HTR-8/SVneo (cell line): Measurements from ENCODE around the gene DENND1B.

Experiments
- DNase-seq: peaks from one replicate; pipeline ENCODE4 v3.0.0; 2011; ENCODE audit warnings: low spot score, mixed read lengths; ENCODE audit not compliant: insufficient read length
- FAIRE-seq: peaks from 2 replicates; lab custom pipeline; 2011; peaks lifted over from hg19 to GRCh38; lab: Jason Lieb, UNC

Gene DENND1B, protein sequence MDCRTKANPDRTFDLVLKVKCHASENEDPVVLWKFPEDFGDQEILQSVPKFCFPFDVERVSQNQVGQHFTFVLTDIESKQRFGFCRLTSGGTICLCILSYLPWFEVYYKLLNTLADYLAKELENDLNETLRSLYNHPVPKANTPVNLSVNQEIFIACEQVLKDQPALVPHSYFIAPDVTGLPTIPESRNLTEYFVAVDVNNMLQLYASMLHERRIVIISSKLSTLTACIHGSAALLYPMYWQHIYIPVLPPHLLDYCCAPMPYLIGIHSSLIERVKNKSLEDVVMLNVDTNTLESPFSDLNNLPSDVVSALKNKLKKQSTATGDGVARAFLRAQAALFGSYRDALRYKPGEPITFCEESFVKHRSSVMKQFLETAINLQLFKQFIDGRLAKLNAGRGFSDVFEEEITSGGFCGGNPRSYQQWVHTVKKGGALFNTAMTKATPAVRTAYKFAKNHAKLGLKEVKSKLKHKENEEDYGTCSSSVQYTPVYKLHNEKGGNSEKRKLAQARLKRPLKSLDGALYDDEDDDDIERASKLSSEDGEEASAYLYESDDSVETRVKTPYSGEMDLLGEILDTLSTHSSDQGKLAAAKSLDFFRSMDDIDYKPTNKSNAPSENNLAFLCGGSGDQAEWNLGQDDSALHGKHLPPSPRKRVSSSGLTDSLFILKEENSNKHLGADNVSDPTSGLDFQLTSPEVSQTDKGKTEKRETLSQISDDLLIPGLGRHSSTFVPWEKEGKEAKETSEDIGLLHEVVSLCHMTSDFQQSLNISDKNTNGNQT

DNA sequence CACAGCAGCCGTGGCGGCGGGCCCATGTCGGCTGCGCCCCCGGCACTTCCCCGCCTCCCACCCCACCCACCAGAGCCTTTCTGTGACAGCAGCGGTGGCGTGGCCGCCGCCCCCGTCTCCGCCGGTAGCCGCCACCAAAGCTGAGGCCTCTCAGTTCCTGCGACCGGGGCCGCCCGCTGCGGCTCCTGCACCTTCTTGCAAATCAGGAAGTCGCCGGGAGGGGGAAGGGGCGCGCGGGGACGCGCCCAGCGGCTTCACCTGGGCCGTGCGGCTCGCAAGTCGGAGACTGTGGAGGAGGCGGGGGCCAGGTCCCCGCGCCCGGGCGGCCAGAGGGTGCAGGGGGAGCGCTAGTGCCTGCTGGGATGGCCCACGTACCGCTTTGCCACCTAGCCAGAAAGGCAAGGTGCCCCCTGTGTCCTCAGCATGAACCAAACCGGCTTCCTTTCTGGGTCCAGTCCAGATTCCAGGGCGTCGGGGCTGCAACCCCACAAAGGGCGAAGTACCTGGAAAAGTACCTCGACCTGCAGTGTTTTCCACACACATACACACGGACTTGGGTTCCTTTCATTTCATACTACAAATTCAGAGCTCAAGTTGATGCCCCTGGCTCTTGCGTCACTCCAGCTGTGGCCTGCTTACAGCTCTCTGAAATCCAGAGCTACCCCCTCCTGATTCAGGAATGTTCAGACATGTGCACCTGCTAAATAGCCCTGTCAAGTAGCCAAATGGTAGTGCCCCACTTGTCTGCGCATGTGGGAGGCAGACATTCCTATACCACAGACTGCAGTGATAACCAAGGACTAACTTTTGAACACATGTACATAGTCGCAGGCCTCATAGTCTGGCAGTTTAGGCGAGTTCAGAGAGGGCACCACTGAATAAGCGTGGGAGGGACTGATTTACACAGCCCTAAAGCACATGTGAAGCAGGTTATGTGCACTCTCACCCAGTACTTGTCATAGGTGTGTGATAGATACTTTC is at the start of gene DENND1B:
Gene DENND1B, minus strand, starts transcription at position 199 of the 981 bp plus-strand sequence. CDS start 325 bp downstream, outside the sequence.
- no peak for FAIRE-seq
- peak; percentile 24 for DNase-seq

DNA sequence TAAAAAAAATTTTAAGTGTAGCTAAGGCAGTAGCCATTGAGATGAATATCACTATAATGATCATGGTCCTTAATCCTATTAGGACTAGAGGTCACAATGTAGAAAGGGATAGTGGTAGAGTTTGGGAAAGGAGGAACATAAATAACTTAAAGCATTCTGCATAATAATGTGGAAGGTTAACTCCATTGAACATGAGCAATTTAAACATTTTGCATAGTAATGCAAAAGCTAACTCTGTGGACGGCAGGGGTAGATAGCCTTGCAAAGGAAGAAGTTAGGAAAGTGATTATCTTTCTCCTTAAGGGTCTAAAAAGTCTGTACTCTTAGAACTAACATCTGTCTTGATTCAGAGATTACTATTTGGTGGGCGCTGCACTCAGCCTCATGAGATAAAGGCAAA is 39.0 kb upstream of the DENND1B start:
- no peak for FAIRE-seq
- no peak for DNase-seq

DNA sequence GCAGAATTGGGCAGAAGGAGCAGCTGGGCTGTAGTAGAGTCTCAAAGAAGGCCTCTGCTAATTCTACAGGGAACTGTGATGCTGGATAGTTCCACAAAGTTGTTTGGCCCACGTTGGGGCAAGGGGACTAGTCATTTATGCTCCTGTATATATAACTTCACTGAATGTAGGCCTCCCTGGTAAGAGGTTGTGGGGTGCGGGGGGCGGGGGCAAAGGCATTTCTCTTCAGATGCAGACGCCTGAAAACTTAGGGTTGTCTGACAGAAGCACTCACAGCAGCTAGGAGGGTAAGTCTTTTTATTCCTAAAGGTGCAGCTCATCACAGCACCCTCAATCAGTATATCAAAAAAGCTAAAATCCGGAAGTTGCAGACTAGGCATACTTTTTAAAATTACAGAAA is 38.5 kb upstream of the DENND1B start:
- FAIRE-seq (no peak), DNase-seq (no peak)

DNA sequence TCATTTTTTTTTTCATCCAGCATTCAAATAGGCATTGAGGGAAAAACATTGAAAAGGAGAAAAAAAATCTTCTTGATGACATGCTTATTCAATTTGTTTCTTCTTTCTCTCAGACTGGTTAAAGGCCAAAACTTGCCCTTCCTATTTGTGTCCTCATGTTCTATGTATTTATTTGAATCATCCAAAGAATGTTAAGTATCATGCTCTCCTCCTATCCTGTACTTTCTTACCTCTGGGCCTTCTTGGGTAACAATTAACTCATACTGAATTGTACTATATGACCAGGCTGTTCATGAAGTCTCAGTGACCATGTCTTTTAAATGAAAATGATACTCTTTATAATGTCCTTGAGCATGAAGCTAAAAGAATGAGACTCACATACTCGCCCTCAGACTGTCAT is 36.5 kb upstream of the DENND1B start:
- FAIRE-seq (no peak), DNase-seq (no peak)

DNA sequence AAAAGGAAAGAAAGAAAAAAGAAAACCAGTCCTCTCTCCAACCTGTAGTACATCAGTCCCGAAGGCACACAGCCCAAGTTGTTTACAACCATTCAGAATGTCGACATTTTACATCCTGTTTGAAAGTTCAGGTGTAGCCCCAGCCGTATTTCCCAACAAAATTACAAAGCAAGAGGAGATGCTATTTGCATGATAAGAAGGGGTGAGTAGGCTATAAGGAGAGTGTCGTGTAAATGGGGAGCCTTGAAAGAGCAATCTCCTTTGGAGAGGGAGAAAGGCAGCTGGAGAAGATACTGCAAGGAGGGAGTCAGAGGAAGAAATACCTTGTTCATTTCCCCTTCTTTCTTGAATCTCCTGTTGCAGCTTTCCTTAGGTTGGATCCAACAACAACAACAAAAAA is 35.5 kb upstream of the DENND1B start:
- no peak for DNase-seq
- no peak for FAIRE-seq

DNA sequence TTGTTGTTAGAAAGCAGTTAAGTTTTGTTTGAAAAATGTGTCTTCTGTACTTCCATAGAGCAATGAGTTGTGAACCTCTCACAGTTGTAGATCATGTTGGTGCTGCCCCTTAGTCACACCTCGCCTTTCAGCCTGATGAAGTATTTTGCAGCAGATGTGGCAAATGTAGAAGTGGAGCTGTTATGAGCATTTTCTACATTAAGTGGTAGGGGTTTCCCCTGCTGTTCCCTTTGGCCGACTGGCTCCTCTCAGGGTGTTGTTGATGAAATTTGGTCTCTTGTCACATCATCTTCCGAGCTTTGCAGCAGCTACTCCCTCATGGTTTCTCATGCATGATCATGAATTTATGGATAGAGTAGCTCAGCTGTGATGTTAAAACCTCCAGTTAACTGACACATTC is 33.6 kb upstream of the DENND1B start:
- FAIRE-seq (no peak), DNase-seq (no peak)

DNA sequence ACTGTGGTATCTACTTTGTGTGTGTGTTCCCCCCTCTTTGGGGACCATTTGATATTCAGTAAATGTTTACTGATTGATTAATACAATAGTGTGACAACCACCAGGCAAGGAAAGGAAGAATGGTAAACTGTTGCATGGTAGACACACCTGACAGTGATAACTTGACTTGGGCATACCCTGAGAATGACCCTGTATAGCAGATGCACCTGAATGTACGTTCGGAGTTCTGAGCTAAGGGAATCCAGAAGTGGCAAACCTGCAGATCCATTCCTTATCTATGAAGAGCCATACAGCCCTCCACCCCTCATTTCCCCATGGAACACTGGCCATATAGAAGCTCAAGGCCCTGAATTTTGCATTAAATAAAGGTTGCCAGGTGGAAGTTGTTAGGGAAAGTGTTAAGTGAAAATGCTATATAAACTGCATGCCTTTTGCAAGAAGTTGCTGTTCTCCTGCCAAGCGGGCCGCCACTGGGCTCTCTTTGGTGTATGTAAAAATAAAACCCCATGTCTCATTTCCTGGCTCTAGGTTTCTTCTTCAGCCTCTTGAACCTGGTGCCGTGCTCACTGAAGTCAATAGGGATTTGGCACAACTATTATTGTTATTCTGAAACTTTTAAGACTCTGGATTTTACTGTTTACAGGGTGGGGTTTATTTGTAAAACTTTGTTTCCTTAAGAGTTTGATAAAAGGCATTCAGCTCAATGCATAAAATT is 32.6 kb upstream of the DENND1B start:
- DNase-seq (no peak), FAIRE-seq (no peak)

DNA sequence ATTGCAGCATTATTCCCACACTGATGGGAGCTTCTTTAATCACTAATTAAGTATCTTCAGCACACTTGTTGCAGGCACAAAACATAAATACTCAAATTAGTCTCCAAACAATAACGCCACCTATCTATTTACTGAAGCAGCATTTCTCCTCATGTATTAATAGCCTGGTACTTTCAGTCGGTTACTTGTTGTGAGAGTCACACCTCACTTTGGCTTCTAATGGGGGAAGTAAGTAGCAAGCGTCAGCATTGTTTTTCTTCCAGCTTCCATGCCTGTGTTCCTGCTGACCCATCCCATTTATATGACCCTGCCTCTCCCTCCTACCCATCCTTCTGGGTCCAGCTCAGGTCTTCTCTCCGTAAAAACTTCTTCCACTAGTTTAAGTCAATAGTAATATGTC is 31.9 kb upstream of the DENND1B start:
- no peak for FAIRE-seq
- DNase-seq, result no peak

DNA sequence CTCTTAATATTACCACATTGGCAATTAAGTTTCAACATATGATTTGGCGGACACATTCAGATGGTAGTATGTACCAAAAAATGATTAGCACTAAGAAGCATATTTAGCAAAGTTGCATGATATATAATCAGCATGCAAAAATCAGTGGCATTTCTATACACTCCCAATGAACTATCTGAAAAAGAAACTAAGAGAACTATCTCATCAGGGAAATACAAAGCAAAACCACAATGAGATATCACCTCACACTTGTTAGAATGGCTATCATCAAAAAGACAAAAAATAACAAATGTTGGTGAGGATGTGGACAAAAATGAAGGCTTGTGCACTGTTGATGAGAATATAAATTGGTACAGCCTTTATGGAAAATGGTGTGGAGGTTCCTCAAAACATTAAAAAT is 31.4 kb upstream of the DENND1B start:
- FAIRE-seq (no peak), DNase-seq (no peak)

DNA sequence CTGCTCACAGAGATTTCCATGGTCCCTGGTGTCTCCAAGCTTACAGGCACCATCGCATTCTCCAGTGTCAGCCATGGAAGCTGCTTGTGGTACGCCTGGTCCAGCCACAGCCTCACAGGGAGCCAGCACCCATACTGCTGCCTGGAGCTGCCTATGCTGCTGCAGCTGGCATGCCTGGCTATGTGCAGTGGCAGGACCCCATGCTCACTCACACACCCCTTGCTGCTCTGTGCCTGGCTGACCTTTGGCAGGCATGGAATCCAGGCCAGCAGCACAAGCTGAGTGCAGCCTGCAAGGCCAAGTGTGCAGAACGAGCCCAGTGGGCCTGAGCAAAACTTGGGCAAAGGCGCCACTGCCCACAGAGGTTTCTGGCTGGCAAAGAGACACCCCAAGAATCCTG is 26.4 kb upstream of the DENND1B start:
- DNase-seq, result no peak
- FAIRE-seq, result no peak

DNA sequence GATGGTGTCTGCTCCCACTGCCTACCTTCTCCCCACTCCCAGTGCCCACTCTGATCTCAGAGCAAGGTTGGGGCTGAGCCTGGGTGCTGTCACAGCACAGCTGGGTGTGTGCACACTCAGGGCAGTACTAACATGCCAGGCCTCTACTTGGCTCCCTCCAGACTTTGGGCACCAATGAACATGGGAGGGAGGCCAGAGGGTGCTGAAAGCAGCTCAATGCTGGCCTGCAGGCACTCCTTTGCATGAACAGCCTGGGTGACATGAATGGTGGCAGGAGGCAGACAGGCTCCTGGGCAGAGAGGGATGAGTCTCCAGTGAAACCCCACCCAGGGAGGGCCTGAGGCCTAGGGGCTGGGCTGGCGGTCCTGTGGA is 25.8 kb upstream of the DENND1B start:
- DNase-seq (no peak), FAIRE-seq (no peak)

DNA sequence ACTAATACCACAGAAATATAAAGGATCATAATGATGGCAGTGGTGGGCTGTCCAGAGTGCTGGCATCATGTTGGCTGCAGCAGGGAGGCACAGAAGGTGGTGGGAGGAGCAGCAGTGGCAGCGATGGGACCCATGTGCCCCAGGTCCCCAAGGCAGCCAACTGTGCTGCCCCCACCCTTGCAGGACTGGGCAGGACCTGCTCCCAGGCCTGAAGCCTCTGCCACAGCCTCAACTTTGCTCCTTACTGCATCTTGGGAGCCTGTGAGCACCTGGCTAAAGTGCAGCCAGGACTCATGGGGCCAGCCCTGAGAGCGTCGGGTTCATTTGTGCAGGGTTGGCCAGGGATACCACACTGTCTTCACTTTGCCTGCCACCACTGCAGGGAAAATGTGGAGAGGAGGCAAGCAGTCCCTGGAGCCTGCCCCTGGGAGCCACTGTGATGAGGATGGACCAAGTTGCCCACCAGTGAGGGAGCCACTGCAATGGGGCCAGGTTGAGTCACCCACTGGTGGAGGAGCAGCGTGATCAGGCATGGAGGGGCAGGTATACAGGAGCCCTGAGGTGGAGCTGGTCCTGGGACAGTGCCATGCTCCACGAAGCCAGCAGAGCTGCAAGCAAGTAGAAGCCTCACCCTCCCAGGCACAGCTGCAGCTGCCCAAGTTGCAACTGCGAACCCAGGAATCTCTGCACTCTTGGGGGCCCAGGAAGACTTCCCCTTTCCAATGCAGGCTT is 25.3 kb upstream of the DENND1B start:
- no peak for DNase-seq
- FAIRE-seq, result no peak

DNA sequence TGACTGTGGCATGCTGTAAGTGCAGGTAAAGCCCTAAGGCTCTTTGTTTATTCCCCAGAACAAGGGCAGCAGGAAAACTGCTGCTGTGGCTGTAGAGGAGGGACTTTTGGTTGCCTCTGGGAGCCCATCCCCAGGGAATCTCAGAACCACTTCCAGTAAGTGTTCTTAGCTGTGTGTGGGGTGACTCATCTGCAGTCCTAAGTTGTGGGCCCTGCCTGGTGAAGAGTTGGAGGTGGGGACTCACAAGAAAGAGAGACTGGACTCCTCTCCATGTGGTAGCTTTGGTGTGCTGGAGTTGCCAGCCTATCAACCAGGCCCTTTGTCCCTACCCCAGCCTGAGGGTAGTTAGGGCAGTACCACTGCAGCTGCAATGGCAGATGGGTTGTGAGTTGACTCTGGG is 24.0 kb upstream of the DENND1B start:
- FAIRE-seq (peak; percentile 28), DNase-seq (peak; percentile 63)

DNA sequence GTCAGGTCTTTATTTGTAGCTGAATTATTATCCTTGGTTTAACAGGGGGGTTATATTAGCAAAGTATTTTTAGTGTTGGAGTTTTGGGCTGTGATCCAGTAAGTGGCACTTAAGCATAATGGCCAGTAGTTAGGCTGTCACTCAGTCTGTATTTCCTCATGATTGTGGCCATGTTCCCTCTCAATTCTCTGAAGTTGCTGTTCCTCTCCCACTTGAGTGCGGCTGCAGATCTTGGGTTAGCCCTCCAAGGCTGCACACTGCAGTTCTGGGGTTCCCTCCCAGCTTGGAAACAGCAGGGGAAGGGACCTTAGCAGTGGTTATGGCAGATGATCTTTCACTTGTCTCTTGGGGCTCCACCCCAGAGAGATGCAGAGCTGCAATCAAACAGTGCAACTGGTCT is 23.2 kb upstream of the DENND1B start:
- DNase-seq, result no peak
- FAIRE-seq, result no peak

DNA sequence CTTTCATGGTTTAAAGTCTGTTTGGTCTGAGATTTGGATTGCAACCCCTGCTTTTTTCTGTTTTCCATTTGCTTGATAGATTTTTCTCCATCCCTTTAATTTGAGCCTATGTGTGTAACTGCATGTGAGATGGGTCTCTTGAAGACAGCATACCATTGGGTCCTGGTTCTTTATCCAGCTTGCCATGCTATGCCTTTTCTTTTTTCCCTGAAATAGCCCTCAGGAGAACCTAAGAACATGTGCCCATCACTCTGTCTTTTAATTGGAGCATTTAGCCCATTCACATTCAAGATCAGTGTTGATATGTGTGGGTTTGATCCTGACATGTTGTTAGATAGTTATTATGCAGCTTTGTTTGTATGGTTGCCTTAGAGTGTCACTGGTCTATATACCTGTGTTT is 21.7 kb upstream of the DENND1B start:
- no peak for DNase-seq
- FAIRE-seq, result no peak

DNA sequence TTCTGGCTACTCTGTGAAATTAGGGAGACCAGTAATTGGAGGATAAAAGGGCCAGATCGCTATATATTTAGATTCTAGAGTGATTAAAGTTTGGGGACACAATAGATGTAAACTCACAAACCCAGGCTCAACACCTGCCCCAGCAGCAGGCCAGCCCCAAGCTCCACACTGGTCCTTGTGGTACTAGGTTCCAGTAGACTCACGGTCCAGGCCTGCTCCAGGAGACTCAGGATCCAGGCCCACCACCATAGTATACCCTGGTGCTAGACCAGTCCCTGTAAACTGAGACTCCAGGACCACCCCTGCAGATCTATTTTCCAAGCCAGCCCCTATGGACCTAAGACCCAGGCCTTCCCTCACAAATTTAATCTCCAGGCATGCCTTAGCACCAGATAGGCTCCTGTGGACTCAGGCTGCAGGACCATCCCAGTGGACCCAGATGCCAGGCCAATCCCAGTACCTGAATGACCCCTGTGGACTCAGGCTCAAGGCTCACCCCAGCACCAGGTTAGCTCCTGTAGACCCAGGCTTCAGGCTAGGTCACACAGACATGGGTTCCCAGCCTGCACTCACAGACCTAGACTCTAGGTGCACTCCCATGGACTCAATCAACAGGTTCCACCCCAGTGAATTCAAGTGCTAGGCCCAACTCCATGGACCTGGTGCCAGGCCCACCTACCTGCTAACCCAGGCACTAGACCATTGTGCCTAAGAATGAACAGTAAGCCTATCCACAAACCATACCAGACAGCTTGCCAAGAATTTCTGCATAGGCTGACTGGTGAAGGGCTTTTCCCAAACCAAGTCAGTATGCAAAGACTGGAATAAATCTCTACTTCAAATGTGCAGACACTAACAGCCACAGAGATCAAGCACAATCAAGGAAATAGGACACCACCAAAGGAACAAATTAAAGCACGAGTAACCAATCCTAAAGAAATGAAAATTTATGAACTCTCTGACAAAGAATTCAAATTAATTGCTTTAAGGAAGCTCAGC is 13.8 kb upstream of the DENND1B start:
- FAIRE-seq, result no peak
- DNase-seq, result no peak

DNA sequence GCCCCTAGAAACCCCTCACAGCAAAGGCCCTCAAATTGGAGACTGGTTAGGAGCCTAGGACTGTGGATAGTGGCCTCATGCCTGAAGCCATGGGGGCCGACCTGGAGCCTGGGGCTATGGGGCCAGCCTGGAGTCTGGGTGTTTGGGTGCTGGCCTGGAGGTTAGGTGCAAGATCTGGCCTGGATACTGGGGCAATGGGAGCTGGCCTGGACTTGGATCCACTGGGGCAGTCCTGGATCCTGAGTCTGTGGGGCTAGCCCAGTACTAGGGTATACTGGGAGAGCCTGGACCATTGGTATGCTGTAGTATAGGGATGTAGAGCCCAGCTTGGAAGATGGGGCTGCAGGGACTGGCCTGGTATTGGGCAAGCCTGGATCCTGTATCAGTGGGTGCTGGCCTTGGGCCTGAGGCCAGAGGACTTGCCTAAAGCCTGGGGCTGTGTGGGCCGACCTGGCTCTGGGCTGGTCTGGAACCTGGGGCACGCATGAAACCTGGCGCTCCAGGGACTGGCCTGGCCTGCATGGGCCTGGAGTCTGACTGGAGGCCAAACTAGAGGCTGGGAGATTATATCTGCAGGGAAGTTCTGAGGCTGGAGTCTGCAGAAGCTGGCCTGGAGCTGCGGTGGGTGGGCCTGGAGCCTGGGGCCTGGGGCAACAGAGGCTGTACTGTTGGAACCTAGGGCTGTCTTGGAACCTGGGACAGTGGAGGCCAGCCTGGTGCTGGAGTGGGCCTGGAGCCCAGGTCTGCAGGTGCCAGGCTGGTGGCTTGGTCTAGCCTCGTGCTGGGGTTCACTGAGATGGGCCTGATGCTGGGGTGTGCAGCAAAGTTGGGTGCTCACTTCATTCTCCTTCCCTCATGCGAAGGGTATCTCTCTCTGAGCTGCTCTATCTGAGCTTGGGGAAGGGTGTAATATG is 12.6 kb upstream of the DENND1B start:
- no peak for FAIRE-seq
- DNase-seq, result no peak
